ENCODE data around the gene CDKN2D.
"Not testable (repeated sequence)": the region's sequence is repeated elsewhere in the genome, so short reads cannot be mapped to it uniquely, and the experiment has no call there.

CDKN2D gene

GRCh38 chr19:10580979-10581631 is 12.3 kb upstream of the CDKN2D start:
- peak; percentile 81 for DNase-seq (ENCODE audit: low read depth)

- no peak for DNase-seq (ENCODE audit: low read depth)
These were observed 9.2 kb upstream of the CDKN2D start for GRCh38 chr19:10577951-10578350.

GRCh38 chr19:10575011-10575716 is 6.4 kb upstream of the CDKN2D start:
- no peak for DNase-seq (ENCODE audit: low read depth)

- no peak for DNase-seq (ENCODE audit: low read depth)
These were observed 5.7 kb upstream of the CDKN2D start for GRCh38 chr19:10574462-10574861.

GRCh38 chr19:10573793-10574192 is 5.0 kb upstream of the CDKN2D start:
- DNase-seq (ENCODE audit: low read depth), result not testable (repeated sequence)

GRCh38 chr19:10568062-10568825 is 535 bp downstream of the CDKN2D start:
- DNase-seq (ENCODE audit: low read depth), result peak; percentile 54

GRCh38 chr19:10567656-10568055 is 1.1 kb downstream of the CDKN2D start:
- DNase-seq (ENCODE audit: low read depth), result no peak

GRCh38 chr19:10566658-10567410 is 1.9 kb downstream of the CDKN2D start:
- no peak for DNase-seq (ENCODE audit: low read depth)

- no peak for DNase-seq (ENCODE audit: low read depth)
These were observed 2.4 kb downstream of the CDKN2D start for GRCh38 chr19:10566408-10566657.

GRCh38 chr19:10565567-10566407 is 3.0 kb downstream of the CDKN2D start, which contains the start of gene KRI1:
TSS of gene KRI1 (minus strand) at chr19:10566010. CDS start at chr19:10565999, 11 bp downstream.
- peak; percentile 97 for DNase-seq (ENCODE audit: low read depth)

GRCh38 chr19:10565028-10565566 is 3.7 kb downstream of the CDKN2D start:
- peak; percentile 37 for DNase-seq (ENCODE audit: low read depth)

- no peak for DNase-seq (ENCODE audit: low read depth)
These were observed 6.2 kb downstream of the CDKN2D start for GRCh38 chr19:10562609-10563008.

GRCh38 chr19:10560154-10560553 is 8.6 kb downstream of the CDKN2D start:
- no peak for DNase-seq (ENCODE audit: low read depth)

- no peak for DNase-seq (ENCODE audit: low read depth)
These were observed 11.1 kb downstream of the CDKN2D start for GRCh38 chr19:10557603-10558197.

- DNase-seq (ENCODE audit: low read depth), result no peak
These were observed 13.2 kb downstream of the CDKN2D start for GRCh38 chr19:10555610-10555973.

- no peak for DNase-seq (ENCODE audit: low read depth)
These were observed 13.8 kb downstream of the CDKN2D start for GRCh38 chr19:10554760-10555609.

GRCh38 chr19:10553943-10554381 is 14.8 kb downstream of the CDKN2D start:
- peak; percentile 28 for DNase-seq (ENCODE audit: low read depth)

GRCh38 chr19:10553087-10553667 is 15.6 kb downstream of the CDKN2D start:
- DNase-seq (ENCODE audit: low read depth), result no peak

- no peak for DNase-seq (ENCODE audit: low read depth)
These were observed 16.2 kb downstream of the CDKN2D start for GRCh38 chr19:10552510-10553053.

Measured in T follicular helper cell (primary cell).